T-helper 2 cell treated with Interferon-gamma antibody and Interleukin-4, amounts not matched to agents 5 μg/mL and 100 μg/mL, for 36 hours (primary cell): ENCODE measurements around the gene FAM13A.
A peak's percentile ranks its signal among the peaks of the same experiment; 100 is the strongest.

Experiments used
- DNase-seq: peaks from one replicate; pipeline ENCODE4 v3.0.0; 2021; ENCODE audit warnings: low spot score
- H3K27ac Mint-ChIP-seq: one replicate; pipeline ENCODE4 v1.8.0; 2021; ENCODE audit warnings: mild to moderate bottlenecking, mixed read lengths
- H3K27me3 Mint-ChIP-seq: one replicate; pipeline ENCODE4 v1.8.0; 2021; ENCODE audit warnings: low read depth, mixed read lengths
- H3K36me3 Mint-ChIP-seq: one replicate; pipeline ENCODE4 v1.8.0; 2021; ENCODE audit warnings: low read depth, mixed read lengths
- H3K4me1 Mint-ChIP-seq: one replicate; pipeline ENCODE4 v1.8.0; 2021; ENCODE audit warnings: low read depth, mixed read lengths
- H3K4me3 Mint-ChIP-seq: one replicate; pipeline ENCODE4 v1.8.0; 2022; ENCODE audit warnings: mild to moderate bottlenecking, moderate library complexity, mixed read lengths
- H3K9me3 Mint-ChIP-seq: one replicate; pipeline ENCODE4 v1.8.0; 2021; ENCODE audit warnings: mixed read lengths

The FAM13A gene

DNA sequence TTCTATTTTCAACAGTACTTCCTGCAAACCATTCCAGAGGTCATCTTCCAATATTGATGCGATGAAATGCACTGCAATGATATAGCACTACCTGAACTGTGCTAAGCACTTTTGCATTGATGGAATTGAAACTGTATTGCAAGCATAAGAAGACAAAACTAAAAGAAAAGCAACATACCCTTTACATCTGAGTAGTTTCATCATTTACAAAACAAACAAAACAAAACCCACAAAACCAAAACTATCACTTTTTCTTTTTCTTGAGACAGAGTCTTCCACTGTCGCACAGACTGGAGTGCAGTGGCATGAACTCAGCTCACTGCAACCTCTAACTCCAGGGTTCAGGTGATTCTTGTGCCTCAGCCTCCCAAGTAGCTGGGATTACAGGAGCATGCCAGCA is 239.2 kb downstream of the FAM13A start:
- peaks cover 21% of the 10 kb centered on the region for H3K27me3 Mint-ChIP-seq
- H3K27ac Mint-ChIP-seq = no peak overlapping the region
- DNase-seq = no peak
- H3K4me1 Mint-ChIP-seq = peaks cover 26% of the 10 kb centered on the region
- no peaks in the 10 kb centered on the region for H3K9me3 Mint-ChIP-seq
- peaks cover 2% of the 10 kb centered on the region for H3K36me3 Mint-ChIP-seq
- no peak overlapping the region for H3K4me3 Mint-ChIP-seq

DNA sequence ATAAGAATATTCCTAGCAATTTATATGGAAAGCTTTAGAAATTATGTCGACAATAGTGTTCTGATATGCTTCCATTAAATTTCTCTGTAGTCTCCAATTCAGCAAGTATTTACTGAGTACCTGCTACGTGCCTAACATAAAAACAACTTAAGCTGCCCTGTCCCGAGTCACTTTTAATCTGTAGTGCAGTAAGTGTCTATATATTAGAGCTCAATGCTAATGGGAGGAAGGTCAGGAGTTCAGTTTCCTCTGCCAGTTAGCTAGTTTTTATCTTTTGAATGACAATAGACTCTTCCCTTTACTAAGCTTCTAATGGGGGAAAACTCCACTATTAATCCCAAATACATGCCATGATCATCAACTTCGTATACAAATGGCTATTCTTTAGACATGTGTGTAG is 240.6 kb downstream of the FAM13A start:
- Mint-ChIP-seq H3K27me3 (peaks cover 28% of the 10 kb centered on the region), H3K27ac (no peak overlapping the region), H3K4me1 (peaks cover 20% of the 10 kb centered on the region), H3K36me3 (peaks cover 2% of the 10 kb centered on the region), H3K9me3 (no peaks in the 10 kb centered on the region), H3K4me3 (no peak overlapping the region)
- DNase-seq = no peak

DNA sequence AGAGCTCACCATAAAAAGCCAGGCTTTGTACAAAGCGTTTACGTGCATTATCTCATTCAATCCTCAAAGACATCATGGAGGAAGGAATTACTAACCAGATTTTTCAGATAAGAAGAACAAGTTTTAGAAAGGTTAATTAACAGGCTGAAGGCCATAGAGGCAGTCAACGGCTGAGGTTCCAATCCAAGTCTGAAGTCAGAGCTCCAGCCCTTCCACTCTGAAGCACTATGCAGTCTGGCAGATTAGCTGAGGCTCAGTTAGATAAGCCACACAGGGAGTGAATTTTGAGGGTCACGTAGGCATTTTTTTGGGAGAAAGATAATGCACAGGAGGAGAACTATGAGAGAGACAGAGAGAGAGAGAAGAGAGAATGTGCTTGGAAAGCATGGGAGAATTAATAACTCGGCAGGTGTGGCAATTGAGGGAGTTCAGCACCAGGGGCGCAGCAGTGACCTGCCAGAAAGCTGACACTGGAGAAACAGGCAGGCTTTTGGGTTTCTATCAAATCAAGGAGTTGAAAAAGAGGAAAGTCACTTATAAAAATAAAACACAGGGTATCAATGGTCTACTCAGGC is 242.9 kb downstream of the FAM13A start:
- Mint-ChIP-seq H3K27me3 (peaks cover 32% of the 10 kb centered on the region), H3K4me1 (peaks cover 5% of the 10 kb centered on the region), H3K9me3 (no peaks in the 10 kb centered on the region)

GRCh38 chr4:88813013-88813412 is 244.0 kb downstream of the FAM13A start:
- no peak overlapping the region for H3K27ac Mint-ChIP-seq
- no peaks in the 10 kb centered on the region for H3K4me1 Mint-ChIP-seq
- no peak for DNase-seq
- no peak overlapping the region for H3K4me3 Mint-ChIP-seq
- H3K27me3 Mint-ChIP-seq = peaks cover 35% of the 10 kb centered on the region
- no peaks in the 10 kb centered on the region for H3K9me3 Mint-ChIP-seq
- no peaks in the 10 kb centered on the region for H3K36me3 Mint-ChIP-seq

More for the DNA sequence above, 242.9 kb downstream of the FAM13A start:
- no peak overlapping the region for H3K4me3 Mint-ChIP-seq
- no peak overlapping the region for H3K27ac Mint-ChIP-seq
- no peak for DNase-seq
- H3K36me3 Mint-ChIP-seq = no peaks in the 10 kb centered on the region

- no peak overlapping the region for H3K27ac Mint-ChIP-seq
- H3K4me1 Mint-ChIP-seq = no peaks in the 10 kb centered on the region
- peaks cover 35% of the 10 kb centered on the region for H3K27me3 Mint-ChIP-seq
- DNase-seq = no peak
- H3K9me3 Mint-ChIP-seq = no peaks in the 10 kb centered on the region
- no peak overlapping the region for H3K4me3 Mint-ChIP-seq
- no peaks in the 10 kb centered on the region for H3K36me3 Mint-ChIP-seq
These were observed 244.6 kb downstream of the FAM13A start for GRCh38 chr4:88812420-88812819.

GRCh38 chr4:88811904-88812303 is 245.1 kb downstream of the FAM13A start:
- no peak overlapping the region for H3K27ac Mint-ChIP-seq
- no peak for DNase-seq
- H3K36me3 Mint-ChIP-seq = no peaks in the 10 kb centered on the region
- H3K4me3 Mint-ChIP-seq = no peak overlapping the region
- no peaks in the 10 kb centered on the region for H3K9me3 Mint-ChIP-seq
- H3K27me3 Mint-ChIP-seq = peaks cover 41% of the 10 kb centered on the region
- H3K4me1 Mint-ChIP-seq = no peaks in the 10 kb centered on the region

- Mint-ChIP-seq H3K27me3 (peaks cover 41% of the 10 kb centered on the region), H3K4me1 (no peaks in the 10 kb centered on the region), H3K9me3 (no peaks in the 10 kb centered on the region), H3K4me3 (no peak overlapping the region), H3K36me3 (no peaks in the 10 kb centered on the region), H3K27ac (no peak overlapping the region)
- no peak for DNase-seq
These were observed 246.7 kb downstream of the FAM13A start for GRCh38 chr4:88810325-88810724.

GRCh38 chr4:88809576-88810219 is 247.3 kb downstream of the FAM13A start:
- Mint-ChIP-seq H3K27ac (no peak overlapping the region), H3K4me1 (no peaks in the 10 kb centered on the region), H3K9me3 (no peaks in the 10 kb centered on the region), H3K4me3 (no peak overlapping the region), H3K36me3 (no peaks in the 10 kb centered on the region), H3K27me3 (peaks cover 40% of the 10 kb centered on the region)
- DNase-seq = no peak

GRCh38 chr4:88809101-88809500 is 247.9 kb downstream of the FAM13A start:
- Mint-ChIP-seq H3K4me1 (peaks cover 4% of the 10 kb centered on the region), H3K36me3 (no peaks in the 10 kb centered on the region), H3K27ac (no peak overlapping the region), H3K9me3 (no peaks in the 10 kb centered on the region), H3K27me3 (peaks cover 38% of the 10 kb centered on the region), H3K4me3 (no peak overlapping the region)
- DNase-seq = no peak

GRCh38 chr4:88807499-88807898 is 249.5 kb downstream of the FAM13A start:
- peaks cover 12% of the 10 kb centered on the region for H3K4me1 Mint-ChIP-seq
- H3K9me3 Mint-ChIP-seq = no peaks in the 10 kb centered on the region
- no peak overlapping the region for H3K27ac Mint-ChIP-seq
- no peak overlapping the region for H3K4me3 Mint-ChIP-seq
- H3K27me3 Mint-ChIP-seq = peaks cover 37% of the 10 kb centered on the region
- H3K36me3 Mint-ChIP-seq = peaks cover 2% of the 10 kb centered on the region
- no peak for DNase-seq

- Mint-ChIP-seq H3K4me3 (no peak overlapping the region), H3K27me3 (peaks cover 37% of the 10 kb centered on the region), H3K36me3 (peaks cover 2% of the 10 kb centered on the region), H3K27ac (no peak overlapping the region), H3K4me1 (peaks cover 12% of the 10 kb centered on the region), H3K9me3 (no peaks in the 10 kb centered on the region)
- no peak for DNase-seq
These were observed 252.8 kb downstream of the FAM13A start for GRCh38 chr4:88804234-88804633.

DNA sequence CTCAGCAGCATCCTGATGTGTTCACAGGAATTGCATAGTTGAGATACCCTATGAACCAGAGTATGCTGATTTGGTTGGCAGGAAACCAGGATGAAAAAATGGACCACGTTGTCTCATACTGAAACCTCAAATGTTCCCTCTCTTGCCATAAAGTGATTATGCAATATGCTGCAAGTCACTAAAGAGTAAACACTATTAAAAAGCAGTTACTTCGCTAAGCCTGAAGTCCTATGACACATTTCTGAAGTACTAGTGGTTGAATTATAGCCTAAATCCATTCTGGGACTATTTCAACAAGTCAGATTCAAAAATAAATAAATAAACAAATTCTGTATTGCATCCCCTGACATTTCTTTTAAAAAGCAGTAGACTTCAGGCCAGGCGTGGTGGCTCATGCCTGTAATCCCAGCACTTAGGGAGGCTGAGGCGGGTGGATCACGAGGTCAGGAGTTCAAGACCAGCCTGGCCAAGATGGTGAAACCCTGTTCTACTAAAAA is 253.3 kb downstream of the FAM13A start:
- Mint-ChIP-seq H3K4me3 (no peak overlapping the region), H3K36me3 (peaks cover 2% of the 10 kb centered on the region), H3K27me3 (peaks cover 34% of the 10 kb centered on the region), H3K9me3 (no peaks in the 10 kb centered on the region), H3K27ac (no peak overlapping the region), H3K4me1 (peaks cover 12% of the 10 kb centered on the region)
- peak; percentile 23 for DNase-seq

GRCh38 chr4:88802585-88803286 is 254.2 kb downstream of the FAM13A start:
- no peak for DNase-seq
- H3K4me3 Mint-ChIP-seq = no peak overlapping the region
- H3K27me3 Mint-ChIP-seq = peaks cover 42% of the 10 kb centered on the region
- no peaks in the 10 kb centered on the region for H3K9me3 Mint-ChIP-seq
- no peak overlapping the region for H3K27ac Mint-ChIP-seq
- H3K36me3 Mint-ChIP-seq = peaks cover 3% of the 10 kb centered on the region
- peaks cover 12% of the 10 kb centered on the region for H3K4me1 Mint-ChIP-seq

- peaks cover 3% of the 10 kb centered on the region for H3K36me3 Mint-ChIP-seq
- H3K27ac Mint-ChIP-seq = no peak overlapping the region
- DNase-seq = no peak
- no peak overlapping the region for H3K4me3 Mint-ChIP-seq
- H3K9me3 Mint-ChIP-seq = no peaks in the 10 kb centered on the region
- peaks cover 12% of the 10 kb centered on the region for H3K4me1 Mint-ChIP-seq
- peaks cover 44% of the 10 kb centered on the region for H3K27me3 Mint-ChIP-seq
These were observed 254.8 kb downstream of the FAM13A start for GRCh38 chr4:88802138-88802537.
